ENCODE results near the gene MYO18A. TPM values are rescaled to one million over a fixed set of nuclear protein-coding genes. Genes with fewer than 3 reads are reported as not detected.

The MYO18A gene
- polyA plus RNA-seq, 1 donor (not counting 4 experiments of a cell fraction or from before 2014, with no cell fraction given) = 20.0 TPM

GRCh38 chr17:29135464-29135863 is 44.7 kb downstream of the MYO18A start:
- Histone ChIP-seq H4K20me1 (ENCODE audit: control insufficient read depth, extremely low read depth, insufficient read depth, low read length) (peaks cover 30% of the 10 kb centered on the region), H3K79me2 (ENCODE audit: control insufficient read depth, insufficient read depth, low read length) (peaks cover 81% of the 10 kb centered on the region), H3K4me1 (ENCODE audit: control insufficient read depth, extremely low read depth, insufficient read depth, low read length) (peaks cover 43% of the 10 kb centered on the region), H3K9me1 (ENCODE audit: control insufficient read depth, extremely low read depth, insufficient read depth, low read length) (peaks cover 16% of the 10 kb centered on the region), H3K9ac (ENCODE audit: control insufficient read depth, extremely low read depth, insufficient read depth, low read length) (no peak overlapping the region), H3K4me2 (ENCODE audit: control insufficient read depth, extremely low read depth, insufficient read depth, low read depth, low read length) (no peak overlapping the region), H3K4me3 (ENCODE audit: control insufficient read depth in 2 of 3, extremely low read depth in 1 of 3, insufficient read depth in 2 of 3, low read depth in 1 of 3, low read length in 3 of 3) (no peak overlapping the region), H3K9me3 (ENCODE audit: control insufficient read depth, low read depth, low read length) (no peaks in the 10 kb centered on the region), H2AFZ (ENCODE audit: control insufficient read depth, low read length) (no peak overlapping the region), H3K36me3 (ENCODE audit: control insufficient read depth in 2 of 2, extremely low read depth in 1 of 2, insufficient read depth in 2 of 2, low read length in 2 of 2) (peaks cover 13 to 20% of the 10 kb centered on the region in 2 experiments), H3K27me3 (ENCODE audit: control insufficient read depth, extremely low read depth, insufficient read depth, low read length) (no peaks in the 10 kb centered on the region), H3K27ac (ENCODE audit: control insufficient read depth, insufficient read depth, low read length) (no peak overlapping the region)
- FAIRE-seq (no peak), DNase-seq (ENCODE audit: low read depth, low spot score) (no peak)
- TF ChIP-seq EZH2 (IDR thresholded peaks at IDR 0.05; ENCODE audit: low read length) = no peak
- TF ChIP-seq CTCF (optimal IDR thresholded peaks at IDR 0.05 in 1 of 3, IDR thresholded peaks at IDR 0.05 in 1 of 3, conservative IDR thresholded peaks at IDR 0.05 in 1 of 3; ENCODE audit: extremely low read depth in 1 of 3, insufficient read depth in 2 of 3, low read length in 3 of 3) = no peak
- dilution Hi-C loops (cut with MboI; ENCODE audit: extremely low pct_ligation_motif_present, low sequenced_read_pairs) = no loop called here

GRCh38 chr17:29133121-29133713 is 47.0 kb downstream of the MYO18A start:
- DNase-seq (ENCODE audit: low read depth, low spot score) (no peak), FAIRE-seq (no peak)
- Histone ChIP-seq H3K4me2 (ENCODE audit: control insufficient read depth, extremely low read depth, insufficient read depth, low read depth, low read length) (no peak overlapping the region), H3K9me3 (ENCODE audit: control insufficient read depth, low read depth, low read length) (no peaks in the 10 kb centered on the region), H3K9me1 (ENCODE audit: control insufficient read depth, extremely low read depth, insufficient read depth, low read length) (peaks cover 8% of the 10 kb centered on the region), H3K27ac (ENCODE audit: control insufficient read depth, insufficient read depth, low read length) (peak overlapping the region; percentile 13), H3K9ac (ENCODE audit: control insufficient read depth, extremely low read depth, insufficient read depth, low read length) (no peak overlapping the region), H4K20me1 (ENCODE audit: control insufficient read depth, extremely low read depth, insufficient read depth, low read length) (peaks cover 24% of the 10 kb centered on the region), H3K4me1 (ENCODE audit: control insufficient read depth, extremely low read depth, insufficient read depth, low read length) (peaks cover 21% of the 10 kb centered on the region), H3K4me3 (ENCODE audit: control insufficient read depth in 2 of 3, extremely low read depth in 1 of 3, insufficient read depth in 2 of 3, low read depth in 1 of 3, low read length in 3 of 3) (no peak overlapping the region), H3K79me2 (ENCODE audit: control insufficient read depth, insufficient read depth, low read length) (peaks cover 78% of the 10 kb centered on the region), H2AFZ (ENCODE audit: control insufficient read depth, low read length) (no peak overlapping the region), H3K36me3 (ENCODE audit: control insufficient read depth in 2 of 2, extremely low read depth in 1 of 2, insufficient read depth in 2 of 2, low read length in 2 of 2) (peaks cover 17 to 18% of the 10 kb centered on the region in 2 experiments), H3K27me3 (ENCODE audit: control insufficient read depth, extremely low read depth, insufficient read depth, low read length) (no peaks in the 10 kb centered on the region)
- dilution Hi-C loops (cut with MboI; ENCODE audit: extremely low pct_ligation_motif_present, low sequenced_read_pairs) = no loop called here
- TF ChIP-seq CTCF (optimal IDR thresholded peaks at IDR 0.05 in 1 of 3, IDR thresholded peaks at IDR 0.05 in 1 of 3, conservative IDR thresholded peaks at IDR 0.05 in 1 of 3; ENCODE audit: extremely low read depth in 1 of 3, insufficient read depth in 2 of 3, low read length in 3 of 3) (no peak), EZH2 (IDR thresholded peaks at IDR 0.05; ENCODE audit: low read length) (no peak)

Data from keratinocyte (primary cell).